ENCODE data around the gene RPL36.

Gene RPL36

DNA sequence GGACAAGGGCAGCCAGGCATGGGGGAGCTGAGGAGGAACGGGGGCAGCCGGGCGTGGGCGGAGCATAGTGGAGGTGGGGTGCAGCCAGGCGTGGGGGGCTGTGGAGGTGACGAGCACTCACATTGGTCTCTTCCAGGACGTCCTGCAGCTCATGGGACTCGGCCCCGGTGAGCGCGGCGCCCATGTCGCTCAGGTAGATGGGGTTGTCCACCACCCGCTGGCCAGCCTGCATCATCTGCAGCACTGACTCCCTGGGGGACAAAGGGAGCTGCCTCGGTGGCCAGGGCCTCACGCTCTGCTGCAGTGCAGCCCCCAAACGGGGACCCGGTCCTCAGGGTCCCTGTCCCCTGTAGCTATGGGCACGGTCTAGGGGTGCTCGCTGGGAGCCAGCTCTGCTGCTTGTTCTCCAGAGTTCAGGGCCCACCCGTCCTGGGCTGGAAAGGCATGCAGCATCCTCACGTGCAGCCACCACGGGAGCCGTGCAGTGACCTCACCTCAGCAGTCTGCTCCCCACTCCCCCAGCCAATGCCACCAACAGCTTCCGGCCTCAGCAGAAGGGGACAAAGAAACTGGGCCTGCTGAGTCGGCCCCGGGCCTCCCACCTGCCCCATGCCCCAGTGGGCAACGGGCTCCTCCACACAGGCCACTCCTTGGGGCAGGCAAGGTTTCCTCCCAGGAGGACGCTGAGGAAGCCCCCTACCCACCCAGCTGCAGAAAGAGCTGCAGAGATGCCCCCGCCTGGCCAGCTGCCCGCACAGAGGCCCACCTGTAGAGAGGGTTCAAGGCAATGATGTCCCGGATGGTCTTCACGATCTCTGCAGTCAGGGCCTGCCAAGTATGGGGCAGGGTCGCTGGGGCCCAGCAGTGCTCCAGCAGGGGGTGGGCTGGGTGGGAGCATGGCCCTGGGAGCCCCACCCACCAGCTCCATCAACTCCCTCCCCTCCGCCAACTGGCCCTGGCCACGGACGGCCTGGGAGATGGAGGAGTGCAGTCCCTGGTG is 17.8 kb downstream of the RPL36 start:
- peaks cover 41% of the 10 kb centered on the region for H3K36me3 ChIP-seq (ENCODE audit: control insufficient read depth, insufficient read depth, low read length)

DNA sequence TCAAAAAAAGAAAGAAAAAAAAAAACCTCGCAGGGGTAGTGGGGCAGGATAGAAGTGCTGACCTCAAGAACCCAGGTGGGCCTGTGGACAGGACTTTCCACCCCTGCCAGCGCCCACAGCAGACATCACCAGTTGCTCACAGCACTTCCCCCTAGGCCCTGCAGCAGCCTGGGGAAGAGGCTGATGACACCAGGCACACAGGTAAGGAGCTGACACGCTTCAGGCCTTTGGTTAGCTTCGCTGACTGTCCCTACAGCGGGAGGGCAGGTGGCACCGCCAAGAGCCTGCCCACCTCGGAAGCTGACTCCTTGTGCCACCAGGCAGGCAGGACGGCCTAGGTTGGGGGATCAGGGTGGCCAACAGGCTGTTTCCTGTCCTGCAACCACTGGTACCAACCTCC is 20.9 kb downstream of the RPL36 start:
- H3K9ac ChIP-seq (ENCODE audit: low read length), result no peak overlapping the region
- no peaks in the 10 kb centered on the region for H3K27me3 ChIP-seq (ENCODE audit: control insufficient read depth, insufficient read depth, low read length)
- H3K4me3 ChIP-seq (ENCODE audit: low read length), result no peak overlapping the region
- H3K36me3 ChIP-seq (ENCODE audit: control insufficient read depth, insufficient read depth, low read length), result peaks cover 34% of the 10 kb centered on the region
- no peaks in the 10 kb centered on the region for H3K4me1 ChIP-seq (ENCODE audit: control insufficient read depth, insufficient read depth, low read length)
- H3K27ac ChIP-seq (ENCODE audit: low read depth, low read length), result no peak overlapping the region

More for the DNA sequence above, 17.8 kb downstream of the RPL36 start:
- Histone ChIP-seq H3K27me3 (ENCODE audit: control insufficient read depth, insufficient read depth, low read length) (no peaks in the 10 kb centered on the region), H3K4me3 (ENCODE audit: low read length) (no peak overlapping the region), H3K9ac (ENCODE audit: low read length) (no peak overlapping the region), H3K4me1 (ENCODE audit: control insufficient read depth, insufficient read depth, low read length) (no peaks in the 10 kb centered on the region), H3K27ac (ENCODE audit: low read depth, low read length) (no peak overlapping the region)

DNA sequence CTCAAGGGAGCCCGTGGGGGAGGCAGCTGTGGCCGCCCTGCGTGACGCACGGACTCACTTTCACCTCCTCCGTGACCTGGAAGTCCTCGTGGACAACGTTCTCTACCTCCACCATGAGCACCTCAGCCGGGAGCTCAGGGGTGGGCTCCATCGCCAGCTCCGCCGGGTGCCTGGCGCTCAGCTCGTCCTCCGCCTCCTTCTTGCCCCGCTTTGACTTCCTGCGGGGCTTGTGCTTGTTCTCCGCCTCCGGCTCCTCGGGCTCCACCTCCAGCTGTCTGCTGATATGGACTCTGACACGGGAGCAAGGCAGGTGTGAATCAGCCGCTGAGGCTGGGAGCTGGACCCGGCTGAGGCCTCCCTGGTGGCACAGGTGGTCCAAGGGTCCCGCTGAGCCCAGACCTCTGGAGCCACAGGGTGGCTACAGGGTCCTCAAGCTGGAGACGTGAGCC is 21.6 kb downstream of the RPL36 start:
- H3K36me3 ChIP-seq (ENCODE audit: control insufficient read depth, insufficient read depth, low read length), result peaks cover 29% of the 10 kb centered on the region
- H3K9ac ChIP-seq (ENCODE audit: low read length), result no peak overlapping the region
- no peak overlapping the region for H3K27ac ChIP-seq (ENCODE audit: low read depth, low read length)
- H3K27me3 ChIP-seq (ENCODE audit: control insufficient read depth, insufficient read depth, low read length), result no peaks in the 10 kb centered on the region
- no peaks in the 10 kb centered on the region for H3K4me1 ChIP-seq (ENCODE audit: control insufficient read depth, insufficient read depth, low read length)
- H3K4me3 ChIP-seq (ENCODE audit: low read length), result no peak overlapping the region

DNA sequence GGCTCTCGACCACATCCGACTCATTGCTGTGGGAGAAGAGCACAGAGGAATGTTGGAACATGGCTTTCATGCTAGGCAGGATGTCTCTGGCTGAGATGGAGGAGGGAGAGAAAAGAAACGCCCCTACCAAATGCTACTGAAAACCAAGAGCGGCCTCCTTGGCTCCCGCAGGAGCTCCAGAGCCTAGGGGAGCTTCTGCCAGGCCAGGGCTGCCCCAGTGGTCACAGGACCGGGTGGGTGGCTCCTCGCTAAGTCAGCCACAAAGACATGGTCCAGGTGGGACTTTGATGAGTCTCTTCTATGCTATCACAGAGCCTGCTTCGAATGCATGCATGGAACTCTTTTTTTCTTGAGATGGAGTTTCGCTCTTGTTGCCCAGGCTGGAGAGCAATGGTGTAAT is 23.1 kb downstream of the RPL36 start:
- Histone ChIP-seq H3K27me3 (ENCODE audit: control insufficient read depth, insufficient read depth, low read length) (no peaks in the 10 kb centered on the region), H3K4me1 (ENCODE audit: control insufficient read depth, insufficient read depth, low read length) (no peaks in the 10 kb centered on the region), H3K36me3 (ENCODE audit: control insufficient read depth, insufficient read depth, low read length) (peaks cover 22% of the 10 kb centered on the region), H3K9ac (ENCODE audit: low read length) (no peak overlapping the region), H3K4me3 (ENCODE audit: low read length) (no peak overlapping the region), H3K27ac (ENCODE audit: low read depth, low read length) (no peak overlapping the region)

DNA sequence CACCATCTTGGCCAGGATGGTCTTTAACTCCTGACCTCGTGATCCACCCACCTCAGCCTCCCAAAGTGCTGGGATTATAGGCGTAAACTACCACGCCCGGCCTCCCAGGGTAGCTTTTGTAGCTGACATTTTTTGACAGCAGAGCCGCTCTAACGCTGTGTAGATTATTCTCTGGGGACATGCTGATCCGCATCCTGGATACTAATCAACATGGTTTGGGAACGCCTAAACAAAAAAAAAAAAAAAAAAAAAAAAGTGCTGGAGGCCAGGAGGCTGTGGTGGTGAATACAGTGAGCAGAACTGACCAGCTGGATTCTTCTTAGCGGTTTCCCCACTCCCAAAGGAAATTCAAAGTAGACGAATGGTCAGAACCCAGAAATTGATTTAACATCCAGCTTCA is 24.7 kb downstream of the RPL36 start:
- Histone ChIP-seq H3K27me3 (ENCODE audit: control insufficient read depth, insufficient read depth, low read length) (no peaks in the 10 kb centered on the region), H3K36me3 (ENCODE audit: control insufficient read depth, insufficient read depth, low read length) (peaks cover 22% of the 10 kb centered on the region), H3K4me3 (ENCODE audit: low read length) (no peak overlapping the region), H3K27ac (ENCODE audit: low read depth, low read length) (no peak overlapping the region), H3K4me1 (ENCODE audit: control insufficient read depth, insufficient read depth, low read length) (peaks cover 11% of the 10 kb centered on the region), H3K9ac (ENCODE audit: low read length) (no peak overlapping the region)

DNA sequence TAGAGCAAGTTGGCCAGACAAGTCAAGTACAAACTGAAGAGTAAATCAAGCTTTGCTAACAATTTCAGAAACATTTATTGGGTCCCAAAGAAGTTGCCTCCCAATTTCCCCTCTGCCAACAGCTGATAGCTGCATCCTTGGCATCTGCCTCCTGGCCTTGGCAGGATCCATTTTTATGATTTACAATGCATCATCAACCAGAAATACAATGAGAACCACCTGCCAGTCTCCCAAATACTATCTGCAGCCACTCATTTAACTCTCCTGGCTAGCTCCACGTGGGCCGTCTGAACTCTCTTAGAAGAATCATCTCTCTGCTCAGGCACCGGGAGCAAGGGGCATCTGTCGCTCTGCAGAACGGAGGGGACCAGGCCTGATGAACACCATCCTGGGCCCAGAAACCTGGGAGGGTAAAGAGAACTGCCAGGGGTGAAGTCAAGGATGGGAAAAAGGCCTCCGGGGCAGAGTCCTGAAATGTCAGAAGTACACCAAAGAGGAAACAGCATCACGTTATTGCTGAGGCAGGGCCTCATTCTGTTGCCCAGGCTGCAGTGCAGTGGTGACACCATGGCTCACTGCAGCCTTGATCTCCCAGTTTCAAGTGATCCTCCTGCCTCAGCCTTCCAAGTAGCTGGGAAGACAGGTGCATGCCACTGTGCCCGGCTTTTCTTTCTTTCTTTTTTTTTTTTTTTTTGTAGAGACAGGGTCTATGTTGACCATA is 27.3 kb downstream of the RPL36 start:
- Histone ChIP-seq H3K36me3 (ENCODE audit: control insufficient read depth, insufficient read depth, low read length) (peaks cover 4% of the 10 kb centered on the region), H3K9ac (ENCODE audit: low read length) (no peak overlapping the region), H3K27me3 (ENCODE audit: control insufficient read depth, insufficient read depth, low read length) (no peaks in the 10 kb centered on the region), H3K4me3 (ENCODE audit: low read length) (no peak overlapping the region), H3K4me1 (ENCODE audit: control insufficient read depth, insufficient read depth, low read length) (peaks cover 11% of the 10 kb centered on the region), H3K27ac (ENCODE audit: low read depth, low read length) (no peak overlapping the region)

DNA sequence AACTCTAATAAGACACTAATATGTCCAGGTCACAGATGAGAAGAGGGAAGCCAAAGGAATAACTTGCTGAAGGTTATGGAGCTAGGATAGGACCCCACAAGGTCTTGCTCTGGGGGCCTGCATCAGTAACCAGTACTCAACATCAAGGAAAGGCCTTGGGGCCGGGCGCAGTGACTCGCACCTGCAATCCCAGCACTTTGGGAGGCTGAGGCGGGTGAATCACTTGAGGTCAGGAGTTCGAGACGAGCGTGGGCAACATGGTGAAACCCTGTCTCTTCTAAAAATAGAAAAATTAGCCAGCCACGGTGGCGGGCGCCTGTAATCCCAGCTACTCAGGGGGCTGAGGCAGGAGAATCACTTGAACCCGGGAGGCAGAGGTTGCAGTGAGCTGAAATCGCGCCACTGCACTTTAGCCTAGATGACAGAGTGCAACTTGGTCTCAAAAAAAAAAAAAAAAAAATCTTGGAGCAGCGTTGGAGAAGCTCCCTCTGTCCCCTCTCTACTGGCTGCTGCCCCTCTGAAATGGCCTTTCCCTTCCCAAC is 28.0 kb downstream of the RPL36 start:
- Histone ChIP-seq H3K36me3 (ENCODE audit: control insufficient read depth, insufficient read depth, low read length) (peaks cover 2% of the 10 kb centered on the region), H3K4me1 (ENCODE audit: control insufficient read depth, insufficient read depth, low read length) (peaks cover 11% of the 10 kb centered on the region), H3K27ac (ENCODE audit: low read depth, low read length) (no peak overlapping the region), H3K27me3 (ENCODE audit: control insufficient read depth, insufficient read depth, low read length) (no peaks in the 10 kb centered on the region), H3K9ac (ENCODE audit: low read length) (no peak overlapping the region), H3K4me3 (ENCODE audit: low read length) (no peak overlapping the region)

DNA sequence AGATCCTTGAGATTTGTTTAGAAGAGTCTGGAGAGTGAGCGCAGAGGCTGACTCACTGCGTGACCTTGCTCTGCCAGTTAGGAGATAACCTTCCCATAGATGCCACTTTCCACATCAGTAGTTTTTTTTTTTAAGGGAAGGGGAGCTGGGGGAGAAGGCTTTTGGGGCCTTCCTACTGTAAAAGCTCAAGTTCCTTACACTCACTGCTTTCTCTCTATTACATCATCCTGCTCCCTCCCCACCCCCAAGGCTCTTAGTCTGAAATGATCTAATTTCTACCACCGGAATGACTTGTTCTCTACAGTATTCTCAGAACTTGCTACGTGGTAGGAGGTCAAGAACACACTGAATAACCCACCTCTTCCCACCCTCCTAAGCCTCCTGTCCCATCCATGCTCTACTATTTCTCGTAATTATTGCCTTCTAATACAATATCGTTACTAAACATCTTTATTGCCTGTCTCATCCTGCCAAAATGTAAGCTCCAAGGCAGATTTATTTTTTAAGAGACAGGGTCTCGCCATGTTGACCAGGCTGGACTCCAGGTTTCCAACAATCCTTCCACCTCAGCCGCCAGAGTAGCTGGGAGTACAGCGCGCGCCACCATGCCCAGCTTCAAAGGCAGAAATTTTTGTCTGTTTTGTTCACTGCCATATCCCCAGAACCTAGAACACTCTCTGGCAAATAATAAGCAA is 28.6 kb downstream of the RPL36 start:
- Histone ChIP-seq H3K4me3 (ENCODE audit: low read length) (peak overlapping the region; percentile 95), H3K4me1 (ENCODE audit: control insufficient read depth, insufficient read depth, low read length) (peaks cover 11% of the 10 kb centered on the region), H3K9ac (ENCODE audit: low read length) (no peak overlapping the region), H3K36me3 (ENCODE audit: control insufficient read depth, insufficient read depth, low read length) (no peaks in the 10 kb centered on the region), H3K27ac (ENCODE audit: low read depth, low read length) (no peak overlapping the region), H3K27me3 (ENCODE audit: control insufficient read depth, insufficient read depth, low read length) (no peaks in the 10 kb centered on the region)

DNA sequence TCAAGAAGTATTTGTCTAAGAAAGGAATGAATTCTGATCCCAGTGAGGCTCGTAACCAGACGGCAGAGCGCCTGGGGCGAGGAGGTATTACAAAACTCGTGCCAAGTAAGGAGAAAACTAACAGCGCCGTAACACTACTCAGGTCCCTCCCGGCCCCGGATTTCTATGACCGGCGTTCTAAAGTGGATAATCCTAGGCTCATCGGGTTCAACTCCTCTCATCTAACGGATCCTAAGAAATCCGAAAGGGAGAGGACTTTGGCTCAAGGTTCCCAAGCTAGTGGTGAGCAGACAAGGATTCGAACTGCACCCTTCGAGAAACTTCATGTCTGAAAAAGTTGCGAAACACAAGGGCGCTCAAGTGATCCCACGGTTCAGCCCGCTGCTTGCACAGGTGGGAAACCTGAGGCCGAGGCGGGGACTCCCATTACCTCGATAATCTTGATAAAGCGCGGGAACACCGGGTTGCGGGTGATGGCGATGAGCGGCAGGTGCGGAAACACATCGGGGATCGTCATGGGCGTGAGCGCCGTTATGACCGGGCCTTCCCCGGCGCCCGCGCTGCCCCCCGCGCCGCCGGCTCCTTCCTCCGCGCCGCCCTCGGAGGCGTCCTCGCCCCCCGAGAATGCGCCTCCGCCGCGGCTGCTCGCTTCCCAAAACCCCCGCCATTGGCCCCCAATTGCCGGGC is 29.3 kb downstream of the RPL36 start:
- H3K4me1 ChIP-seq (ENCODE audit: control insufficient read depth, insufficient read depth, low read length), result peaks cover 11% of the 10 kb centered on the region
- no peaks in the 10 kb centered on the region for H3K27me3 ChIP-seq (ENCODE audit: control insufficient read depth, insufficient read depth, low read length)
- peak overlapping the region; percentile 95 for H3K4me3 ChIP-seq (ENCODE audit: low read length)
- H3K27ac ChIP-seq (ENCODE audit: low read depth, low read length), result peak overlapping the region; percentile 94
- peak overlapping the region; percentile 83 for H3K9ac ChIP-seq (ENCODE audit: low read length)
- no peaks in the 10 kb centered on the region for H3K36me3 ChIP-seq (ENCODE audit: control insufficient read depth, insufficient read depth, low read length)

DNA sequence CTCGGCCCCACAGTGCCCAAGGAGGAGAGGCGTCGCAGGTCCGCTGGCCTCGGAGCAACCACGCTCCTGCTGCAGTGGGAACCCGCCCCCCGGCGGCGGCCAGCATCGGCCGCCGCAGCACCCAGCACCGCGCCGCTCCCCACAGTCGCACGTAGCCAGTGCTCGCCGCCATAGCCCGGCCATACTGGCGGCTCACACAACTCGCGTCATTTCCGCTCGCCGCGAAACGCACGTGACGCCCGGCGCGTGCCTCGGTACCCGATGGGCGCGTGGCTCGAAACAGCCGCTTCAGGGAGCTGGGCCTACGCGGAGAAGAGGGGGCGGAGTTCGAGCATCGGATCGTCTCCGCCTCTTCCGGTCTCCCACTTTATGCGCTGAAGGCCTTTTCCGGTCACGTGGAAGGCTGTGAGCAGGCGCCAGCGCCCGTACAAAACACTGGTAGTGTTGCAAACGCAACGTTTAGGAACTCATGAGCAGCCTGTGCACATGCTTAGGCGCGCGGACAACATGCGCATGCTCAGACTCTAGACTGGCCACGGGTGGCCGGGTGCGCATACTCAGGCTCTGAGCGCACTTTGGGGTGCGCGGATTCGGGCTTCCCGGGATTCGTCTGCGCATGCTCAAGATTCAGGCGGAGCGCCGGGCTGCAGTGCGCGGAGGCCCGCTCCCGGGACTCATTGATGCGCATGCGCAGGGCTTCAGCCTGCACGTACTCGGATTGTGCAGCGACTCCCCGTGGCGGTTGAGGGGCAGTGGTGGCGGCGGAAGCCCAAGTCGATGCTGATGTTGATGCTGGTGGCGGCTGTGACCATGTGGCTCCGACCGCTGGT is 30.1 kb downstream of the RPL36 start, which contains the start of the genes CATSPERD and LONP1:
Gene CATSPERD, plus strand, starts transcription at position 677 of the 830 bp plus-strand sequence. Its CDS starts 101 bp downstream, at position 778.
Gene LONP1, minus strand, starts transcription at position 186 of the 830 bp plus-strand sequence. Its CDS starts 14 bp downstream, at position 172.
- Histone ChIP-seq H3K27me3 (ENCODE audit: control insufficient read depth, insufficient read depth, low read length) (no peaks in the 10 kb centered on the region), H3K4me1 (ENCODE audit: control insufficient read depth, insufficient read depth, low read length) (peaks cover 11% of the 10 kb centered on the region), H3K36me3 (ENCODE audit: control insufficient read depth, insufficient read depth, low read length) (no peaks in the 10 kb centered on the region), H3K27ac (ENCODE audit: low read depth, low read length) (peak within 1 kb of the TSS; percentile 94), H3K4me3 (ENCODE audit: low read length) (peak within 1 kb of the TSS; percentile 95), H3K9ac (ENCODE audit: low read length) (peak within 1 kb of the TSS; percentile 83)

Measured in rectal smooth muscle tissue (tissue), 1 donor.